MM.1S (cell line): ENCODE results near the gene CDH4.

Experiments
- DNase-seq: peaks from one replicate; pipeline ENCODE4 v3.0.0-alpha.2; 2015
- H2AFZ ChIP-seq: fragments of 300-600 bp; sonication (generic); 2 replicates; pipeline ENCODE4 v1.6.0; 2016; ENCODE audit warnings: antibody characterized with exemption, low read length
- H3F3A ChIP-seq: fragments of 300-600 bp; sonication (generic); 2 replicates; pipeline ENCODE4 v1.6.1; 2016; ENCODE audit warnings: mild to moderate bottlenecking, antibody characterized with exemption, low read length, moderate library complexity, mixed read lengths; ENCODE audit not compliant: insufficient read depth
- H3K27ac ChIP-seq: fragments of 300-600 bp; sonication (generic); 2 replicates; pipeline ENCODE4 v1.5.1; 2016; ENCODE audit warnings: mild to moderate bottlenecking, low read length
- H3K27me3 ChIP-seq: fragments of 300-600 bp; sonication (generic); replicated peaks from 2 replicates; pipeline ENCODE4 v1.6.0; 2016; ENCODE audit warnings: low read length; ENCODE audit not compliant: insufficient read depth
- H3K36me3 ChIP-seq: fragments of 300-600 bp; sonication (generic); replicated peaks from 2 replicates; pipeline ENCODE4 v1.6.1; 2016; ENCODE audit warnings: mild to moderate bottlenecking, low read length, mixed read lengths; ENCODE audit not compliant: insufficient read depth
- H3K4me1 ChIP-seq: fragments of 300-600 bp; sonication (generic); 2 replicates; pipeline ENCODE4 v1.6.1; 2016; ENCODE audit warnings: low read length, mixed read lengths
- H3K4me2 ChIP-seq: fragments of 300-600 bp; sonication (generic); 2 replicates; pipeline ENCODE4 v1.6.0; 2016; ENCODE audit warnings: low read depth, low read length
- H3K4me3 ChIP-seq: fragments of 300-600 bp; sonication (generic); 2 replicates; pipeline ENCODE4 v1.5.1; 2016; ENCODE audit warnings: low read length, mixed read lengths
- H3K79me2 ChIP-seq: fragments of 300-600 bp; sonication (generic); 2 replicates; pipeline ENCODE4 v1.6.1; 2016; ENCODE audit warnings: mixed run types, low read length, mixed read lengths
- H3K9ac ChIP-seq: fragments of 300-600 bp; sonication (generic); 2 replicates; pipeline ENCODE4 v1.6.1; 2016; ENCODE audit warnings: low read length, mixed read lengths
- H3K9me2 ChIP-seq: fragments of 300-600 bp; sonication (generic); replicated peaks from 2 replicates; pipeline ENCODE4 v1.6.1; 2016; ENCODE audit warnings: mild to moderate bottlenecking, low read length, mixed read lengths; ENCODE audit not compliant: insufficient read depth
- H3K9me3 ChIP-seq: fragments of 300-600 bp; sonication (generic); replicated peaks from 2 replicates; pipeline ENCODE4 v1.6.1; 2016; ENCODE audit warnings: mild to moderate bottlenecking, low read length, mixed read lengths; ENCODE audit not compliant: insufficient read depth
- H4K20me1 ChIP-seq: fragments of 300-600 bp; sonication (generic); 2 replicates; pipeline ENCODE4 v1.6.1; 2016; ENCODE audit warnings: mild to moderate bottlenecking, low read length, moderate library complexity, mixed read lengths; ENCODE audit not compliant: insufficient read depth
- CTCF ChIP-seq: fragments of 300-600 bp; sonication (generic); IDR thresholded peaks from 2 replicates; pipeline ENCODE4 v1.5.1; 2016; ENCODE audit warnings: antibody characterized with exemption, low read length, mixed read lengths
- EZH2 ChIP-seq: fragments of 300-600 bp; sonication (generic); optimal IDR thresholded peaks from 2 replicates; pipeline ENCODE3; 2017; ENCODE audit warnings: low read depth, mild to moderate bottlenecking, antibody characterized with exemption, low read length, mixed read lengths
- EZH2phosphoT487 ChIP-seq: fragments of 300-600 bp; sonication (generic); IDR thresholded peaks from 2 replicates; pipeline ENCODE4 v1.6.1; 2018; ENCODE audit warnings: antibody characterized with exemption, low read length

CDH4 gene

GRCh38 chr20:61543931-61544745, 292.1 kb downstream of the CDH4 start:
- Histone ChIP-seq H3K4me3 (no peak overlapping the region), H3K9me2 (no peaks in the 10 kb centered on the region), H3K4me2 (no peak overlapping the region), H3K79me2 (no peaks in the 10 kb centered on the region), H2AFZ (no peak overlapping the region), H3F3A (no peaks in the 10 kb centered on the region), H3K36me3 (no peaks in the 10 kb centered on the region), H3K9me3 (no peaks in the 10 kb centered on the region), H3K27ac (no peak overlapping the region), H3K9ac (no peak overlapping the region), H3K4me1 (no peaks in the 10 kb centered on the region), H3K27me3 (peaks cover 82% of the 10 kb centered on the region), H4K20me1 (no peaks in the 10 kb centered on the region)
- DNase-seq, result no peak
- TF ChIP-seq EZH2phosphoT487 (no peak), CTCF (no peak), EZH2 (no peak)

- Histone ChIP-seq H3K9ac (no peak overlapping the region), H3K4me2 (no peak overlapping the region), H3K9me3 (no peaks in the 10 kb centered on the region), H3K4me3 (no peak overlapping the region), H3K36me3 (no peaks in the 10 kb centered on the region), H2AFZ (no peak overlapping the region), H3K9me2 (no peaks in the 10 kb centered on the region), H3K27ac (no peak overlapping the region), H3K27me3 (peaks cover 78% of the 10 kb centered on the region), H3K79me2 (no peaks in the 10 kb centered on the region), H4K20me1 (no peaks in the 10 kb centered on the region), H3F3A (no peaks in the 10 kb centered on the region), H3K4me1 (no peaks in the 10 kb centered on the region)
- TF ChIP-seq EZH2 (no peak), CTCF (no peak), EZH2phosphoT487 (no peak)
- no peak for DNase-seq
These were observed 293.1 kb downstream of the CDH4 start for GRCh38 chr20:61544910-61545889.

GRCh38 chr20:61546641-61547040, 294.6 kb downstream of the CDH4 start:
- TF ChIP-seq EZH2, result no peak
- no peak for TF ChIP-seq CTCF
- H2AFZ ChIP-seq, result no peak overlapping the region

More at GRCh38 chr20:61546641-61547040, 294.6 kb downstream of the CDH4 start:
- H4K20me1 ChIP-seq, result no peaks in the 10 kb centered on the region
- no peak overlapping the region for H3K4me3 ChIP-seq
- H3K9me3 ChIP-seq, result no peaks in the 10 kb centered on the region
- peaks cover 72% of the 10 kb centered on the region for H3K27me3 ChIP-seq
- H3K4me1 ChIP-seq, result no peaks in the 10 kb centered on the region
- no peak overlapping the region for H3K27ac ChIP-seq
- no peaks in the 10 kb centered on the region for H3F3A ChIP-seq
- H3K36me3 ChIP-seq, result no peaks in the 10 kb centered on the region
- no peak overlapping the region for H3K9ac ChIP-seq
- H3K9me2 ChIP-seq, result no peaks in the 10 kb centered on the region
- DNase-seq, result no peak
- no peaks in the 10 kb centered on the region for H3K79me2 ChIP-seq
- no peak overlapping the region for H3K4me2 ChIP-seq
